Suppressor macrophage (primary cell): ENCODE results near the gene DTNA.
"Not testable (repeated sequence)": the region's sequence is repeated elsewhere in the genome, so short reads cannot be mapped to it uniquely, and the experiment has no call there.

Experiments used
- DNase-seq, 4 experiments: peaks; one replicate each; pipeline ENCODE4 v3.0.0-alpha.2; 2020 to 2022

DTNA gene

GRCh38 chr18:34863702-34864101 is 153.6 kb downstream of the DTNA start:
- DNase-seq = no peak

GRCh38 chr18:34864836-34865497 is 154.9 kb downstream of the DTNA start:
- DNase-seq = peak in 2 of 4 experiments; percentile 16 to 31

DNA sequence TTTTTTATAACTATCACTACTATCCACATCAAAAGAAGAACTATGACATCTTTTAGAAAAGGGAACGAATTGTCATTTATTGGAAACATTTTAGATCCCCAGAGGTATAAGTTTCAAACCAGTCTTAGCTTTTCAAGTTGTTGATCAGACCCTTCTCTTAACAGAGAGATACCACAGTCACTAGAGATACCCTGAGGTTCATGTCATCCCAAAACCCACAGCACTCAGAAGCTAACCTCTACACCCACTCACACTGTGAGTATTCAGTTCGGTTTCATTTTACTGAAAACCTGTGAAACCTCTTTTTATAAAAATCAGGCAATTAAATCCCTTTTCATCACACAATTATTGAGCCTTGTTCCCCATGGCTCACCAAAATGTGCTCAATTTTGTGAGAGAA is 156.2 kb downstream of the DTNA start:
- DNase-seq = no peak

GRCh38 chr18:34866739-34867138 is 156.6 kb downstream of the DTNA start:
- no peak for DNase-seq

GRCh38 chr18:34867520-34867919 is 157.4 kb downstream of the DTNA start:
- DNase-seq = no peak

DNA sequence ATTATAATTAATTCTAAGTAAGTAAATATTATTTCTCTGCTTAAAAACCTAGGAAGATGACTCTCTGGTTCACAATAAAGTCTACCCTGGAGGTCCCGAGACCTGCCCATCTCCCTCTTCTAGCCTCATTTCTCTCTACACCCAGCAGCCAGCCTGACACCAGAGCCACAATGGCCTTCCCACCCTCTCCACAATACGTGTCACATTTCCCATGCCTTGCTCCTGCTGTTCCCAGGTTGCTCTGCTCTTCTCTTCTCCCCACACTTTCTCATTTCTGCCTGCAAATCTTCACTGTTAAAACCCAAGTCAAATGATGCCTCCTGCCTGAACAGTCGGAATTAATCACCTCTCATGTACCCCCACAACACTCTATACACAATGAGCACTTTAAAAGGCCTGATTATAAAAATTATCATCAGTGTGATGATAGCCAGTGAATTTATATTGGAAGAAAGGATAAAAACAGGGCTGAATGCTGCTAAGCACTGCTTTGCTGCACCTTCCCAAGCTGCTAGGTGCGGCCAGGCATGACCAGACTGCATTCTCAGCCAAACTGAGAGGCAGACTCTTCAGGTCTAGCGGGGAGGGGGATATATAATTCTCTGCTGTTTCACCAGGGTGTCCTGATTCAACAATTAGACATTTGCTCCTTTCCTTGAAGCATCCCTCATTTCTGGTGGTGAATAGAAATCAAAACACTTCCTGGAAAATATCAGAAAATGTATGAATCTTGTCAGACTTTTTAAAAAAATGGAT is 160.6 kb downstream of the DTNA start:
- no peak for DNase-seq

- peak in 1 of 4 experiments; percentile 9 for DNase-seq
These were observed 161.3 kb downstream of the DTNA start for GRCh38 chr18:34871435-34871834.

DNA sequence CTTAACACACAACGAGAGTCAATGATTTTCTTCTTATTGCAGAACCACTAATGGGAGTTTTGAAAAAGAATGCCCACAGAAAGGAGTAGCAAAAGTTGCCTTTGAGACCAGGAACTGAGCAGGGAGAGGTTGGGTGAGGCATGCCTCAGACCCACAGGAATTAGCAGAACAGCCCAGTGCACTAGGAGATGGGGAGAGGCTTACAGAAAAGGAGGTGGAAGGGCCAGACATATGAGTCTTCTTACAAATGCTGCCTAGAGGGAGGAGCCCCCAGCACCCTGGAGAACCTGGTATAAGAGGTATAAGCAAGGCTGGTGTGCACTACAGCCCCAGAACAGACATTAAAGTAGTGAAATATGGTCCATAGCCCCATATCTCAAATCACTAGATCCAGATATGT is 162.0 kb downstream of the DTNA start:
- no peak for DNase-seq

- DNase-seq = no peak
These were observed 164.0 kb downstream of the DTNA start for GRCh38 chr18:34873986-34874580.

GRCh38 chr18:34875150-34875549 is 165.1 kb downstream of the DTNA start:
- no peak for DNase-seq

DNA sequence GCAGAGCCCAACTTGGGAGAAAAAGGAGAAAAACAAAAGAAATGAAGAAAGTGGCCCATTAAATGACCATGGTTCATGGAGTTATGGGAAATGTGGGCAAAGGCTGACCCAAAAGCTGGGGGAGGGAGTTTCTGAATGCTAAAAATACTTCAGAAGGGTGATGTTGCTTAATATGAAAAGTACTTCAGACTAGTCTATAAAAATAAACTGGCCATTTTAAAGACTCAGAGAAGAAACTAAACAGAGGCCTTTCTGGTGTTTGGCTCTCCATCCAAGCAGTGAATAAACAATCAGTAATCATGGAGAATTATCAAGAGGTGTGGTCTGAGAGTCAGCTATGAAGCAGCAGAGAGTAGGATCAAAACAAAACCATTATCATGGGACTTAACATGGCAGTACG is 170.3 kb downstream of the DTNA start:
- DNase-seq = no peak

DNA sequence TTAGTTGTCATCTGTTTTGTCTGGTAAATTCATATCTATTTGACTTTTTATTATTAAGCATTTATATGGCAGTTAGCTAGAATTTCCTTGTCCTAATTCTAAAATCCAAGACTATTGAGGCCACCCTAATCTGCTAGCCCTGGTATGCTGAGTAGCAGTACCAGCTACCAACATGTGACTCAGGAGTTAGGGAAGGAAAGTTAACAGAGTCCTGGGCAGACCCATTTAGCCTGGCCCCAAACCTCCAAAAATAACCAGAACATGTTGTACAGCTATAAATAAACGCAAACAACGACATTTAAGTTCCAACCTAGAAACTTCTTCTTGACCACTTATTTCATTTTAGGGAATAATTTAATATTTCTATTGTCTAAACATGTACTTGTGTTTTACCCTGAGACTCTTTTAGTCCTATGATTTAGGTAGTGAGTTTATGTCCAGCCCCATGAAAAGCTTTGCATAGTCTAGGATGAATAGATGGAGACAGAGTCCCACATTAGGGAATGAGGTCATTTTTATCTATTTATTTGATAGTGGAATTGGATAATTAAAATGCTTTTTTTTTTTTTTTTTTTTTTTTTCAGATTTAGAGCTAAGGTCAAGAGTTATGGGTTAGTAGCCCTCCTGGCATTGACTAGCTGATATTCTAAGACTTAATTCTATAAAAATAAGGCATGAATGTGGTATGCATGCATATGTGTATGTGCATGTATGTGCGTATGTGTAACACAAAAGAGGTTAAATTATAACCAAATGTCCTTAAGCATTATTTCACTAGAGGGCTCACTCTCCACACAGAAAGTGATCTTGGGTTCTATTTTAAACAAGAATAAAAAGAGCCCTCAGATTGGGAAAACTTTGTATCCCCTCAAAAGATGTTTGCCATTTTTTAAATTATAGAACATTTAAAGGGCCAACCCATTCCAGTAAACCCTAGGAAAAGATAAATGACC is 171.1 kb downstream of the DTNA start:
- no peak for DNase-seq

DNA sequence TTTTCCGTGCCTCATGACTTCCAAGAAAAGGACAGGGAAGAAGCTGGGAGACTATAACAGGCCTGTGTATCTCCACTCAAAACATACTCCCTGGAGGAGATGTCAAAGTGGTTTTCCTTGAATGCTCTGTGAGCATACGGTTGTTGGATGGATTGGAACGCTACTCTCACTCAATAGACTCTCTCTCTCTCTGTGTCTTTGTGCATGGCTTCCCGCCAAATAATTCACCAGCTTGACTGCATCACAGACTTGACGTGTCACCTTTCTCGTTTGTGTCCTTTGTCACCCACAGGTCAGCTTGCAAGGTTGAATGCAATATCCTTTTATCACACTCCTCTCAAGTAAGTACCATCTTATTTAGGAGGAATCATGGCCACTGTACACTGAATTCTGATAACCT is 174.3 kb downstream of the DTNA start:
- no peak for DNase-seq

- DNase-seq = no peak
These were observed 176.1 kb downstream of the DTNA start for GRCh38 chr18:34886177-34886576.

GRCh38 chr18:34887881-34888580 is 177.9 kb downstream of the DTNA start:
- DNase-seq = no peak

GRCh38 chr18:34890486-34891085 is 180.5 kb downstream of the DTNA start:
- DNase-seq = no peak

DNA sequence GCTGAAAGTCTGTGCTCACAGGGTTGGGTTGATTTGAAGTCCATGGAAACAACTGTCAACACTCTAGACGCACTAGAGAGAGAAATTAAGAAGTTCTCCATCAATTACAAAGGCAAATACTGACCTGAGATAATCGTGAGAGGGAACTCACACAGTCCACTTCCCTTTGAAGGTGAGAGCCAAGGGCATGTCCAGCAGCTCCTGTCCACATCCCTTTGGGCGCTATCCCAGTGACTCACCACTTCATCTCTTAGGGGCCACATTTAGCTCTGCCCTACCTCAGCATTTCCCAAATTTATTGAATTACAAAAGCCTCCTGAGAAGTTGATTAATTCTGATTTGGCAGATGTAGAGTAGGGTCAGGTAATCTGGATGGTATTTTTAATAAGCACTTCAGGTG is 182.3 kb downstream of the DTNA start:
- DNase-seq = no peak

- no peak for DNase-seq
These were observed 183.1 kb downstream of the DTNA start for GRCh38 chr18:34893239-34893638.

DNA sequence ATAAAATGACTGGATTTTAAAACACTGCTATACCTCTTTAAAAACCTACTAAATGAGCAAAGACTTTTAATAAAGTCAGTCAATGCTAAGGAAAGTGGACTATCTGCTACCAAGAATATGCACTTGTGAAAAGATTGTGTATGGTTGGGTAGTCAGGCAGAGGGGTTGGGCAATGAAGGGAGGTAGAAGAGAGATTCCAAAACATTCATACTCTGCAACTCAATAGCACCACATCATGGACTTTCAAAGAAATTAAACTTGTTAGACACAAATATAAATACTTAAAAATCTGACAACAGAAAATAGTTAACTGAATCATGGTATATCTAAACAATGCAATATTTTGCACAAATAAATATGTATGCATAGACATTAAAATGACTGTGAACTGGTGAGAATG is 191.2 kb downstream of the DTNA start:
- DNase-seq = no peak

- no peak for DNase-seq
These were observed 194.9 kb downstream of the DTNA start for GRCh38 chr18:34904994-34905393.

DNA sequence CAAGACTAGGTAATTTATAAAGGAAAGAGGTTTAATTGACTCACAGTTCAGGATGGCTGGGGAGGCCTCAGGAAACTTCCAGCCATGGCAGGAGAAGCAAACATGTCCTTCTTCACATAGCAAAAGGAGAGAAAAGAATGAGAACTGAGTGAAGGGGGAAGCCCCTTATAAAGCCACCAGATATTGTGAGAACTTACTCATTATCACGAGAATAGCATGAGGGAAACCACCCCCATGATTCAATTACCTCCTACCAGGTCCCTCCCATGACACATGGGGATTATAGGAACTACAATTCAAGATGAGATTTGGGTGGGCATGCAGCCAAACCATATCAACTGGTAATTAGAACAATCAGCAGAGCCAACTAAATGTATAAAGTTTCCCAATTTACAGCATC is 196.9 kb downstream of the DTNA start:
- not testable (repeated sequence) for DNase-seq
